Measurements from ENCODE around the gene GRM6.

DNA sequence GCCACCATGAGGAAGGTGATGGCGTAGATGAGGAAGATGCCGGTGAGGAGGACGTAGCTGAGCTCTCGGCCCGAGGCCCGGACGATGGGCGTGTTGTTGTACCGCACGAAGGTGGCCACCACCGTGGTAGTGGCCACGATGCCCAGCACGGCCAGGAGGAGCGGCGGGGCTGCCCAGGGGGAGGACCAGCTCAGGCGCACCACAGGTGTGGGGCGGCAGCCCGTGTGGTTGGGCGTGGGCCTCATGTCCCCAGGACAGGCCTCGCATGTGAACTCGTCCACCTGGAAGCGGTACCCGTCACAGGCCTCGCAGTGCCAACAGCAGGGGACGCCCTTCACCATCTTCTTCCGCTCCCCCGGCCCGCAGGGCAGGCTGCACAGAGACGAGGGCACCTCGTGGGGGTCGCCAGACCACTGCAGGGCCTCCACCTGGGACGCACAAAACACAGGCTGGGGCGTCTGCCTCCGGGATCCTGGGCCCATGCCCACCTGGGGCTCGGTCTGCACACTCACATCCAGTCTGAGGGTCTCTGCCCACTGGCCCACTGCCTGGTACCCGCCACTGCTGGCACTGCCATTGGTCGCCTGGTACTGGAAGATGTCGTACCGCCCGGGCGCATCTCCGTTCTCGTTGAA, 8.7 kb downstream of the GRM6 start:
- TF ChIP-seq, protein P1, sequence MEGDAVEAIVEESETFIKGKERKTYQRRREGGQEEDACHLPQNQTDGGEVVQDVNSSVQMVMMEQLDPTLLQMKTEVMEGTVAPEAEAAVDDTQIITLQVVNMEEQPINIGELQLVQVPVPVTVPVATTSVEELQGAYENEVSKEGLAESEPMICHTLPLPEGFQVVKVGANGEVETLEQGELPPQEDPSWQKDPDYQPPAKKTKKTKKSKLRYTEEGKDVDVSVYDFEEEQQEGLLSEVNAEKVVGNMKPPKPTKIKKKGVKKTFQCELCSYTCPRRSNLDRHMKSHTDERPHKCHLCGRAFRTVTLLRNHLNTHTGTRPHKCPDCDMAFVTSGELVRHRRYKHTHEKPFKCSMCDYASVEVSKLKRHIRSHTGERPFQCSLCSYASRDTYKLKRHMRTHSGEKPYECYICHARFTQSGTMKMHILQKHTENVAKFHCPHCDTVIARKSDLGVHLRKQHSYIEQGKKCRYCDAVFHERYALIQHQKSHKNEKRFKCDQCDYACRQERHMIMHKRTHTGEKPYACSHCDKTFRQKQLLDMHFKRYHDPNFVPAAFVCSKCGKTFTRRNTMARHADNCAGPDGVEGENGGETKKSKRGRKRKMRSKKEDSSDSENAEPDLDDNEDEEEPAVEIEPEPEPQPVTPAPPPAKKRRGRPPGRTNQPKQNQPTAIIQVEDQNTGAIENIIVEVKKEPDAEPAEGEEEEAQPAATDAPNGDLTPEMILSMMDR (conservative IDR thresholded peaks at IDR 0.05; ENCODE audit: low read depth, low read length) = no peak
- no peak for TF ChIP-seq EZH2 (IDR thresholded peaks at IDR 0.05; ENCODE audit: borderline replicate concordance, low read depth, low read length, poor library complexity, severe bottlenecking)
